B cell (primary cell): ENCODE data around the gene STK24.

Experiments used
- EZH2 ChIP-seq: IDR thresholded peaks from 2 replicates; pipeline ENCODE4 v1.6.1; 2012; ENCODE audit warnings: borderline replicate concordance, low read depth, mild to moderate bottlenecking, moderate library complexity, low read length; ENCODE audit not compliant: insufficient read depth, poor library complexity, severe bottlenecking
- TF ChIP-seq, protein P1 (sequence below): fragments of 200-600 bp; IDR thresholded peaks from one replicate; pipeline ENCODE4 v1.8.0; 2022; ENCODE audit warnings: antibody characterized with exemption, mild to moderate bottlenecking

GRCh38 chr13:98460516-98460915 is 116.4 kb downstream of the STK24 start:
- TF ChIP-seq, protein P1, sequence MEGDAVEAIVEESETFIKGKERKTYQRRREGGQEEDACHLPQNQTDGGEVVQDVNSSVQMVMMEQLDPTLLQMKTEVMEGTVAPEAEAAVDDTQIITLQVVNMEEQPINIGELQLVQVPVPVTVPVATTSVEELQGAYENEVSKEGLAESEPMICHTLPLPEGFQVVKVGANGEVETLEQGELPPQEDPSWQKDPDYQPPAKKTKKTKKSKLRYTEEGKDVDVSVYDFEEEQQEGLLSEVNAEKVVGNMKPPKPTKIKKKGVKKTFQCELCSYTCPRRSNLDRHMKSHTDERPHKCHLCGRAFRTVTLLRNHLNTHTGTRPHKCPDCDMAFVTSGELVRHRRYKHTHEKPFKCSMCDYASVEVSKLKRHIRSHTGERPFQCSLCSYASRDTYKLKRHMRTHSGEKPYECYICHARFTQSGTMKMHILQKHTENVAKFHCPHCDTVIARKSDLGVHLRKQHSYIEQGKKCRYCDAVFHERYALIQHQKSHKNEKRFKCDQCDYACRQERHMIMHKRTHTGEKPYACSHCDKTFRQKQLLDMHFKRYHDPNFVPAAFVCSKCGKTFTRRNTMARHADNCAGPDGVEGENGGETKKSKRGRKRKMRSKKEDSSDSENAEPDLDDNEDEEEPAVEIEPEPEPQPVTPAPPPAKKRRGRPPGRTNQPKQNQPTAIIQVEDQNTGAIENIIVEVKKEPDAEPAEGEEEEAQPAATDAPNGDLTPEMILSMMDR, result no peak
- TF ChIP-seq EZH2, result no peak
